ENCODE results near the gene KRT6B. TPM values are rescaled to one million over a fixed set of nuclear protein-coding genes. Genes with fewer than 3 reads are reported as not detected.

KRT6B gene
- total RNA-seq, 2 donors from 2014 or later = not detected

DNA sequence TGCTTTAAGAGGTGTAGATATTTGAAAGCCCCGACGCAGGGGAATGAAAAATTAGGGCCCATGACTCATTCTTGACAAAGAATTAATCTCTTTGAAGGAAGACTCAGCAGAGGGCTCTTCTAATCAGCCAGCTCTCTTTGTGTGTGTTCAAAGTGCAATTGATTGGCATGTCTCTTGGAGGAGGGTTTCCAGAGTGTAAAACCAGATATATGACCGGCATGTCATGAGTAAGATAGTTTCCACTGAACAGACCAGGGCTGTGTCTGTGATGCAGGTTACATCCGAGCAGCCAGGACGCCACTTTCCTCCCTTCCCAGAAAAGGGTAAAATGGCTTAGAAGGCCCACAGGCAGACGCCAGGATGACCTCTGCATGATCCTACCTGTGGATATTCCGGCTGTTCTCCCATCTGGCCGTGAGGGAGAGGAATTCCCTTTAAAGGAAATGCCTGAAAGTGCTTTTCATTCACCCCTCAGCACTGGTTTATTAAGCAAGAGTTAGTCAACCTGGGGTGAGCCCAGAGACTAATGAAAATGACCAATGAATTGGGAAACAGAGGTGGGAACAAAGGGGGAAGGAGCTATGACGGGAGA lies 10.5 kb downstream of the KRT6B start:
- H3K9me3 ChIP-seq = no peaks in the 10 kb centered on the region
- WGBS, 2 donors = 57 to 58% methylated on average over 9 of the region's 9 CpGs
- no peaks in the 10 kb centered on the region for H3K36me3 ChIP-seq (replicated peaks in 1 of 2; ENCODE audit: insufficient read depth in 1 of 2, low read depth in 2 of 2)
- H3K27me3 ChIP-seq = no peaks in the 10 kb centered on the region
- no peak for TF ChIP-seq POLR2A (IDR thresholded peaks at IDR 0.05)
- TF ChIP-seq, protein P1, sequence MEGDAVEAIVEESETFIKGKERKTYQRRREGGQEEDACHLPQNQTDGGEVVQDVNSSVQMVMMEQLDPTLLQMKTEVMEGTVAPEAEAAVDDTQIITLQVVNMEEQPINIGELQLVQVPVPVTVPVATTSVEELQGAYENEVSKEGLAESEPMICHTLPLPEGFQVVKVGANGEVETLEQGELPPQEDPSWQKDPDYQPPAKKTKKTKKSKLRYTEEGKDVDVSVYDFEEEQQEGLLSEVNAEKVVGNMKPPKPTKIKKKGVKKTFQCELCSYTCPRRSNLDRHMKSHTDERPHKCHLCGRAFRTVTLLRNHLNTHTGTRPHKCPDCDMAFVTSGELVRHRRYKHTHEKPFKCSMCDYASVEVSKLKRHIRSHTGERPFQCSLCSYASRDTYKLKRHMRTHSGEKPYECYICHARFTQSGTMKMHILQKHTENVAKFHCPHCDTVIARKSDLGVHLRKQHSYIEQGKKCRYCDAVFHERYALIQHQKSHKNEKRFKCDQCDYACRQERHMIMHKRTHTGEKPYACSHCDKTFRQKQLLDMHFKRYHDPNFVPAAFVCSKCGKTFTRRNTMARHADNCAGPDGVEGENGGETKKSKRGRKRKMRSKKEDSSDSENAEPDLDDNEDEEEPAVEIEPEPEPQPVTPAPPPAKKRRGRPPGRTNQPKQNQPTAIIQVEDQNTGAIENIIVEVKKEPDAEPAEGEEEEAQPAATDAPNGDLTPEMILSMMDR (IDR thresholded peaks at IDR 0.05) = no peak
- no peak overlapping the region for H3K4me3 ChIP-seq
- ATAC-seq = no peak
- H3K27ac ChIP-seq = no peak overlapping the region
- intact Hi-C loops (cut with DNase I) = no loop called here
- peaks cover under 1% of the 10 kb centered on the region for H3K4me1 ChIP-seq
- no peak for DNase-seq

DNA sequence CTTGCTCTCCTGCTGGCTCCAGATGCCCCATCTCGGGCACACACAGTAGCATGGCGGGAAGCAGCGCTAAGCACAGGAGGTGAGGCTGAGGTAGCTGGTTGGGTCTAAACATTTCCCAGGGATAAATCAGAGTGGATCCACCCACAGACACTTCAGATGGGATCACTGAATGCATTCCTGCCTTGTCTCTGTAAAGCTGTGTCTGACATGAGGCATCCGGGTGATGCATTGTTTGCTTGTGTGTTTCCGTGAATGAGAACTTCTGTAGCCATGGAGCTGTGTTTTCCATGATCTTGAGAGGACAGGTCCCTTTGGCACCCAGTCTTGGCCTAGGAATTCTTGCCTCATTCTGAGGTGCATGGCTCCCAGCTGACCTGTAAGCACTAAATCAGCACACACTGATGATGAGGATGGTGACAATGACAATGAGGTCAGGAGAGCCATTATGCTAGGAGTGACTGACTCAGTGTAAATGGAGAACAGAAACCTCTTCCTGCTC lies 11.1 kb downstream of the KRT6B start:
- Histone ChIP-seq H3K36me3 (replicated peaks in 1 of 2; ENCODE audit: insufficient read depth in 1 of 2, low read depth in 2 of 2) (no peaks in the 10 kb centered on the region), H3K4me3 (no peak overlapping the region), H3K27ac (no peak overlapping the region), H3K9me3 (no peaks in the 10 kb centered on the region), H3K4me1 (peaks cover 6% of the 10 kb centered on the region), H3K27me3 (no peaks in the 10 kb centered on the region)
- 91 to 100% methylated on average over 5 of the region's 5 CpGs for whole genome bisulfite sequencing, 2 donors
- intact Hi-C loops (cut with DNase I) = no loop called here
- no peak for DNase-seq
- TF ChIP-seq, protein P1 (IDR thresholded peaks at IDR 0.05) = no peak
- TF ChIP-seq POLR2A (IDR thresholded peaks at IDR 0.05) = no peak
- ATAC-seq = no peak

DNA sequence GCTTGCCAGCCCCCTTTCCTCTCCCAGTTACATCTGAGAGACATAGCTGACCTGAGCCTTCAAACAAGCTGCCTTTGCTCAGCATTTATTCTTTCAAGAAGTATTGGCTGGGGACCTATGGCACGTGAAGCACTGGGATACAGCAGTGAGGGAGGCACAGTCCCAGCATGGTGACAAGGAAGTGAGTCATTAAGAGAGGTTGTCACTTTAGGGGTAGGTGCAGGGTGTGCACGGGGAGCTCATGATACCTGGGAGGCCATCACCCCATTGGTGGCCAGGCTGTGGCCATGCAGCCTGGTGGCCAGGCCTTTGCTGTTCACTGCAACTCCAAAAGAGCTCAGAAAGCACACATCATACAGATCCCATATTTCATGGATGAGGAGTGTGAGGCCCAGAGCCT lies 12.1 kb downstream of the KRT6B start:
- no peaks in the 10 kb centered on the region for H3K27me3 ChIP-seq
- intact Hi-C loops (cut with DNase I) = no loop called here
- no peak for DNase-seq
- no peaks in the 10 kb centered on the region for H3K36me3 ChIP-seq (replicated peaks in 1 of 2; ENCODE audit: insufficient read depth in 1 of 2, low read depth in 2 of 2)
- H3K4me3 ChIP-seq = no peak overlapping the region
- H3K4me1 ChIP-seq = peaks cover 9% of the 10 kb centered on the region
- no peak overlapping the region for H3K27ac ChIP-seq
- 58 to 74% methylated on average over 2 of the region's 2 CpGs for WGBS, 2 donors
- no peak for ATAC-seq
- no peak for TF ChIP-seq POLR2A (IDR thresholded peaks at IDR 0.05)
- TF ChIP-seq, protein P1 (IDR thresholded peaks at IDR 0.05) = no peak
- no peaks in the 10 kb centered on the region for H3K9me3 ChIP-seq

DNA sequence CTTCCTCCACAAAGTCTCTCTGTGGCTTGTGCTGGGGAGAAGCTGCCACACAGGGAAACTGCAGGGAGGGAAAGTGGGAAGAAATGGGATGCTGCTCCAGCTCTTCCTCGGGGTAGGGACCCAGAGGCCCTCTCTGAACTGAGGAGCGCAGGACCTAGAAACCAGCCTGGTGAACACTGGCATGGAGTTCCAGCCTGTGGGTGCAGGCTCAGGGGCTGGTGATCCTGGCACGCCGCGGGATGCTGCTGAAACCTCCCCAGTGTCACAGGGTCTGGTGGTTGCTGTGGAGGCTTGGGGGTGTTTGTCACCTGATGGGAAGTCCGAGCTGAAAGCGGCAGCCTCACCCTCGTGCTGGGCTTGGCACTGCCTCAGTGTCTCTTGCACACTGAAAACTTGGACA lies 12.5 kb downstream of the KRT6B start:
- Histone ChIP-seq H3K4me3 (no peak overlapping the region), H3K36me3 (replicated peaks in 1 of 2; ENCODE audit: insufficient read depth in 1 of 2, low read depth in 2 of 2) (no peaks in the 10 kb centered on the region), H3K27ac (no peak overlapping the region), H3K9me3 (no peaks in the 10 kb centered on the region), H3K4me1 (peaks cover 9% of the 10 kb centered on the region), H3K27me3 (no peaks in the 10 kb centered on the region)
- ATAC-seq = no peak
- DNase-seq = no peak
- intact Hi-C loops (cut with DNase I) = no loop called here
- WGBS, 2 donors = 62 to 79% methylated on average over 4 to 7 of the region's 8 CpGs
- TF ChIP-seq, protein P1 (IDR thresholded peaks at IDR 0.05) = no peak
- TF ChIP-seq POLR2A (IDR thresholded peaks at IDR 0.05) = no peak
